Progenitor cell of endocrine pancreas (in vitro differentiated cells): ENCODE measurements around the gene C11orf21. TPM values are rescaled to one million over a fixed set of nuclear protein-coding genes. Genes with fewer than 3 reads are reported as not detected.

Source experiments
- DNase-seq: peaks from one replicate; pipeline ENCODE4 v3.0.0; 2021; ENCODE audit warnings: low spot score; ENCODE audit not compliant: unreplicated experiment
- H3K27ac Mint-ChIP-seq: 2 replicates; pipeline ENCODE4 v1.8.0; 2021; ENCODE audit warnings: mild to moderate bottlenecking, moderate library complexity, mixed read lengths
- H3K27me3 Mint-ChIP-seq: 2 replicates; pipeline ENCODE4 v1.8.0; 2021; ENCODE audit warnings: mixed read lengths
- H3K36me3 Mint-ChIP-seq: 2 replicates; pipeline ENCODE4 v1.8.0; 2022; ENCODE audit warnings: mixed read lengths; ENCODE audit not compliant: insufficient read depth
- H3K4me1 Mint-ChIP-seq: 2 replicates; pipeline ENCODE4 v1.8.0; 2021; ENCODE audit warnings: low read depth, mixed read lengths
- H3K4me3 Mint-ChIP-seq: 2 replicates; pipeline ENCODE4 v1.8.0; 2021; ENCODE audit warnings: low read depth, mild to moderate bottlenecking, moderate library complexity, mixed read lengths
- H3K9me3 Mint-ChIP-seq: 2 replicates; pipeline ENCODE4 v1.8.0; 2021; ENCODE audit warnings: low read depth, mixed read lengths
- CTCF ChIP-seq: fragments of 200-600 bp; sonication (generic); IDR thresholded peaks from one replicate; pipeline ENCODE4 v1.5.0; 2021; ENCODE audit warnings: antibody characterized with exemption, mild to moderate bottlenecking; ENCODE audit not compliant: unreplicated experiment
- total RNA-seq: library from RNA; stranded (reverse); gene quantifications from 2 replicates; pipeline ENCODE4 v1.2.1, GENCODE V29; 2021

C11orf21 gene
- total RNA-seq, 1 donor from 2014 or later, result 0.69 TPM

- H3K4me1 Mint-ChIP-seq, result no peaks in the 10 kb centered on the region
- peaks cover 44% of the 10 kb centered on the region for H3K27me3 Mint-ChIP-seq
- no peaks in the 10 kb centered on the region for H3K9me3 Mint-ChIP-seq
- TF ChIP-seq CTCF, result no peak
- no peak overlapping the region for H3K4me3 Mint-ChIP-seq
- no peak overlapping the region for H3K27ac Mint-ChIP-seq
- DNase-seq, result no peak
- no peaks in the 10 kb centered on the region for H3K36me3 Mint-ChIP-seq
These were observed 41.0 kb downstream of the C11orf21 start for GRCh38 chr11:2260491-2261364.

GRCh38 chr11:2259897-2260451 lies 41.7 kb downstream of the C11orf21 start:
- peaks cover 4% of the 10 kb centered on the region for H3K9me3 Mint-ChIP-seq
- H3K27ac Mint-ChIP-seq, result no peak overlapping the region
- H3K4me3 Mint-ChIP-seq, result no peak overlapping the region
- no peak for DNase-seq
- peaks cover 38% of the 10 kb centered on the region for H3K27me3 Mint-ChIP-seq
- no peak for TF ChIP-seq CTCF
- no peaks in the 10 kb centered on the region for H3K4me1 Mint-ChIP-seq
- no peaks in the 10 kb centered on the region for H3K36me3 Mint-ChIP-seq

- Mint-ChIP-seq H3K4me3 (no peak overlapping the region), H3K4me1 (no peaks in the 10 kb centered on the region), H3K27me3 (peaks cover 35% of the 10 kb centered on the region), H3K36me3 (no peaks in the 10 kb centered on the region), H3K9me3 (peaks cover 7% of the 10 kb centered on the region), H3K27ac (no peak overlapping the region)
- TF ChIP-seq CTCF, result no peak
- no peak for DNase-seq
These were observed 42.3 kb downstream of the C11orf21 start for GRCh38 chr11:2259466-2259830.

DNA sequence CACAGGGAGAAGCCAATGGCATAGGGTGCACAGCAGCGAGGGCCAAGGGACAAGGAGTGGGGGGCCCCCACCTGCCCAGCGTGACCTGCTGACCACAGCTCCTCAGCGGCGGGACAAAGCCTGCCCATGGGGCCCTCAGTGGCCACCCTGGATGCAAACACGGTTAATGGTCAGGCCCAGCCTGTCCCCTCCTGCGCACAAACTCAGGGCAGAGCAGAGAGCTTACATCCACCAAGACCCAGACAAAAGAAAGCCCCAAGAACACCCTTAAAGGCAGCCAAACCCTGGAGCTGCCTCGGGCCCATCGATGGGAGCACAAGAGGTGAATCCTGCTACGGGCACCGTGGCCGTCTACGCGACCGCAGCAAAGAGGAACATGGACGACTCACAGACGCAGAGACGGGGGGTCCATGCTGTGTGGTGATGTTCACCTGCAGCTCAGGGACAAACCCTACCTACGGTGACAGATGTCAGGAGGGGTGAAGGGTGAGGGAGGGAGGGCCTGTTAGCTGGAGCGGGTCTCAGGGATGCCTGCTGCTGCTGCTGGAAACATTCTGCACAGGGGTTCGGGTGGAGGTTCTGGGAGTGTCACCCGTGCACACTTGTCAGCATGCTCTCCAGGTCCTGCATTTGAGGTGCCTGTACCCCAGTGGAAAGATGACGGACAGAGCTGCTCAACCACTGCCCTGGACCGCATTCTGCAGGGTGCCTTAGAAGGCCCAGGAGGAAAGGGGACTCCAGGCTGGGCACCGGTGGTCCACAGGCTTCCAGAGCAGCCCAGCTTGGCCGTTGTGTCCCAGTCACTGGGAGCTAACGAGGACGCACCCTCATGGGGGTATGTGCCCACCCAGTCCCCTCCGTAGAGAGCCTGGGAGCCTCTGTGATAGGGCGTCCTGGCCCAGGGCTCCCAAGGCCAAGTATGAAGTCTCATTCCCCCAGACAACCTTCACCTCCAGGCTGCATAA lies 42.9 kb downstream of the C11orf21 start:
- Mint-ChIP-seq H3K36me3 (no peaks in the 10 kb centered on the region), H3K4me1 (no peaks in the 10 kb centered on the region), H3K27ac (no peak overlapping the region), H3K4me3 (no peak overlapping the region), H3K9me3 (peaks cover 7% of the 10 kb centered on the region), H3K27me3 (peaks cover 33% of the 10 kb centered on the region)
- no peak for TF ChIP-seq CTCF
- no peak for DNase-seq
